GM12878 (cell line): ENCODE results near the gene SEMG1. TPM values are rescaled to one million over a fixed set of nuclear protein-coding genes. Genes with fewer than 3 reads are reported as not detected.

Experiments used
- ATAC-seq: fragments of 200-7000 bp; cut with Tn5 transposase; 3 replicates; pipeline ENCODE4 v1.9.1; 2020; ENCODE audit warnings: mild to moderate bottlenecking, moderate library complexity
- BruUV-seq: library from RNA; stranded (reverse); fragments of 400-500 nt; replicated peaks from 2 replicates; lab custom pipeline; 2021; lab: Mats Ljungman, UMichigan
- CTCF ChIA-PET: fragments of 300-600 bp; sonication (Branson Sonifier 250); formaldehyde crosslinking; extraction: SDS; loops from one replicate; lab custom pipeline; 2021; ENCODE audit warnings: inconsistent platforms; lab: Yijun Ruan, JAX
- POLR2A ChIA-PET: fragments of 350-600 bp; formaldehyde crosslinking; extraction: SDS; loops from one replicate; lab custom pipeline; 2021; ENCODE audit warnings: inconsistent platforms; lab: Charles Lee
- RAD21 ChIA-PET: fragments of 300-600 bp; sonication (Branson Sonifier 250); formaldehyde crosslinking; loops from one replicate; lab custom pipeline; 2023; ENCODE audit warnings: antibody characterized with exemption; ENCODE audit not compliant: unreplicated experiment; lab: Charles Lee
- SMC1A ChIA-PET: fragments of 300-600 bp; sonication (Branson Sonifier 250); formaldehyde crosslinking; loops from one replicate; lab custom pipeline; 2023; ENCODE audit not compliant: unreplicated experiment, uncharacterized antibody; lab: Charles Lee
- DNase-seq: peaks from one replicate; pipeline ENCODE4 v3.0.0-alpha.2; 2011; ENCODE audit warnings: low read depth, low spot score
- FAIRE-seq: peaks from 3 replicates; lab custom pipeline; 2011; peaks lifted over from hg19 to GRCh38; lab: Jason Lieb, UNC
- H2AFZ ChIP-seq: 2 replicates; pipeline ENCODE4 v1.6.0; 2011; ENCODE audit warnings: low read depth, low read length, control low read depth; ENCODE audit not compliant: control insufficient read depth
- H3K27ac ChIP-seq: 2 replicates; pipeline ENCODE4 v1.5.1; 2011; ENCODE audit warnings: control low read depth; ENCODE audit not compliant: control insufficient read depth, insufficient read depth
- H3K27me3 ChIP-seq, 2 experiments: replicated peaks in 1 of 2; 2 replicates each; pipeline versions ENCODE4 v1.6.0 to v1.6.1; 2011; ENCODE audit warnings: low read length in 1 of 2; ENCODE audit not compliant: control insufficient read depth in 2 of 2, insufficient read depth in 2 of 2
- H3K36me3 ChIP-seq, 2 experiments: 2 replicates each; pipeline ENCODE4 v1.5.1; 2011; ENCODE audit warnings: low read length in 1 of 2; ENCODE audit not compliant: control insufficient read depth in 2 of 2, insufficient read depth in 2 of 2
- H3K4me1 ChIP-seq: 2 replicates; pipeline ENCODE4 v1.6.1; 2011; ENCODE audit warnings: mild to moderate bottlenecking, low read length, moderate library complexity, mixed read lengths; ENCODE audit not compliant: control insufficient read depth, insufficient read depth
- H3K4me2 ChIP-seq: 2 replicates; pipeline ENCODE4 v1.6.0; 2011; ENCODE audit warnings: control low read depth; ENCODE audit not compliant: control insufficient read depth, insufficient read depth
- H3K4me3 ChIP-seq: fragments of 200-600 bp; sonication (generic); 2 replicates; pipeline ENCODE4 v1.5.1; 2016
- H3K79me2 ChIP-seq: 2 replicates; pipeline ENCODE4 v1.6.0; 2011; ENCODE audit warnings: low read length; ENCODE audit not compliant: control insufficient read depth, insufficient read depth
- H3K9ac ChIP-seq: 2 replicates; pipeline ENCODE4 v1.8.0; 2011; ENCODE audit warnings: low read length, control low read depth, mixed read lengths; ENCODE audit not compliant: control insufficient read depth, insufficient read depth
- H3K9me3 ChIP-seq: replicated peaks from 3 replicates; pipeline ENCODE4 v1.5.1; 2011; ENCODE audit warnings: mild to moderate bottlenecking, low read length; ENCODE audit not compliant: control insufficient read depth, insufficient read depth
- H4K20me1 ChIP-seq: 2 replicates; pipeline ENCODE4 v1.6.0; 2011; ENCODE audit not compliant: control insufficient read depth, insufficient read depth
- BCL11A ChIP-seq: IDR thresholded peaks from 2 replicates; pipeline ENCODE4 v1.6.1; 2011; ENCODE audit warnings: low read depth, low read length
- BCL3 ChIP-seq: IDR thresholded peaks from 2 replicates; pipeline ENCODE4 v1.6.1; 2011; ENCODE audit warnings: borderline replicate concordance, low read depth, mild to moderate bottlenecking, moderate library complexity, low read length; ENCODE audit not compliant: insufficient read depth, poor library complexity, severe bottlenecking
- ESRRA ChIP-seq: IDR thresholded peaks from 2 replicates; pipeline ENCODE4 v1.6.1; 2012; ENCODE audit warnings: mild to moderate bottlenecking, low read length, improper control_type of control experiment
- FOS ChIP-seq: IDR thresholded peaks from 3 replicates; pipeline ENCODE4 v1.6.1; 2011; ENCODE audit warnings: borderline replicate concordance; ENCODE audit not compliant: insufficient read length; ENCODE audit errors: extremely low read depth
- IKZF2 ChIP-seq, 2 experiments: fragments of 450-650 bp; IDR thresholded peaks; 2 replicates each; pipeline ENCODE4 v1.6.1; 2017; ENCODE audit warnings: mild to moderate bottlenecking in 2 of 2, moderate library complexity in 2 of 2
- IRF3 ChIP-seq: fragments of 450-650 bp; IDR thresholded peaks from 2 replicates; pipeline ENCODE4 v1.6.1; 2014; ENCODE audit warnings: mild to moderate bottlenecking
- IRF5 ChIP-seq: fragments of 450-650 bp; IDR thresholded peaks from 2 replicates; pipeline ENCODE4 v1.6.1; 2017; ENCODE audit warnings: borderline replicate concordance
- MXI1 ChIP-seq: fragments of 150-350 bp; IDR thresholded peaks from 2 replicates; pipeline ENCODE4 v1.6.1; 2011; ENCODE audit warnings: low read depth, mild to moderate bottlenecking, inconsistent platforms, low read length, improper control_type of control experiment
- NFIC ChIP-seq: IDR thresholded peaks from 2 replicates; pipeline ENCODE4 v1.6.1; 2012; ENCODE audit warnings: low read depth, mild to moderate bottlenecking, inconsistent platforms, low read length, moderate library complexity
- NRF1 ChIP-seq: conservative IDR thresholded peaks from 2 replicates; pipeline ENCODE4 v1.6.1; 2011; ENCODE audit warnings: mild to moderate bottlenecking, low read depth, low read length, improper control_type of control experiment
- RAD51 ChIP-seq: fragments of 450-650 bp; IDR thresholded peaks from 2 replicates; pipeline ENCODE4 v1.6.1; 2016; ENCODE audit warnings: moderate library complexity, mild to moderate bottlenecking, inconsistent platforms
- RBBP5 ChIP-seq: fragments of 200-600 bp; sonication (generic); conservative IDR thresholded peaks from 2 replicates; pipeline ENCODE4 v1.6.1; 2016
- RUNX3 ChIP-seq: IDR thresholded peaks from 2 replicates; pipeline ENCODE4 v1.6.1; 2012; ENCODE audit warnings: low read length, inconsistent platforms
- SRF ChIP-seq, 2 experiments: IDR thresholded peaks; 2 replicates each; pipeline ENCODE4 v1.6.1; 2011; ENCODE audit warnings: low read depth in 2 of 2, low read length in 2 of 2, mild to moderate bottlenecking in 1 of 2, moderate library complexity in 1 of 2
- TCF3 ChIP-seq: IDR thresholded peaks from 2 replicates; pipeline ENCODE4 v1.6.1; 2012; ENCODE audit warnings: low read depth, mild to moderate bottlenecking, low read length, borderline replicate concordance; ENCODE audit not compliant: insufficient read depth
- ZNF274 ChIP-seq: IDR thresholded peaks from one replicate; pipeline ENCODE4 v1.8.0; 2011; ENCODE audit not compliant: insufficient read length, insufficient read depth
- WGBS: methylation state at CpG from one replicate; pipeline ENCODE4 v1.1.6; 2016; ENCODE audit warnings: low lambda C conversion rate; ENCODE audit not compliant: insufficient replicate concordance, insufficient coverage; ENCODE audit errors: missing lambda C conversion rate; 5-methylcytosine and 5-hydroxymethylcytosine counted together
- in situ Hi-C: fragments of 300-500 bp; cut with MboI; formaldehyde crosslinking; loops from 9 replicates; pipeline ENCODE4 v1.14.3; 2018; ENCODE audit warnings: mixed read lengths
- intact Hi-C: fragments of 100-400 bp; cut with micrococcal nuclease; formaldehyde crosslinking; loops from one replicate; pipeline ENCODE4 v1.14.2; 2022; ENCODE audit not compliant: unreplicated experiment
- polyA plus RNA-seq, 11 experiments: library from polyadenylated mRNA; depleted of rRNA in 4 of 11; unstranded in 6 of 11; stranded (reverse) in 5 of 11; fragments of >200 nt; fragmentation: Nextera tagmentation in 4 of 11; fragmentation: Illumina TruSeq in 1 of 11; extraction: Ambion mirVana in 4 of 11; extraction: Trizol in 1 of 11; gene quantifications; 1 replicate in 1 of 11; 2 replicates in 10 of 11; pipeline versions ENCODE4 v1.2.1 to v1.2.3, GENCODE V29; 2011 to 2016; ENCODE audit warnings: inconsistent platforms in 2 of 11, missing spikeins in 2 of 11, low read depth in 1 of 11
- total RNA-seq, 4 experiments: library from RNA; depleted of rRNA in 3 of 4; stranded (reverse); fragments of >200 nt in 3 of 4; fragmentation: Illumina TruSeq in 1 of 4; extraction: Trizol in 1 of 4; gene quantifications; 2 replicates each; pipeline versions ENCODE4 v1.2.1 to v1.2.3, GENCODE V29; 2013 to 2021

The SEMG1 gene
- total and polyA plus RNA-seq, 10 of the 15 experiments (the other 5 are each of a cell fraction or from before 2014, with no cell fraction given) = not detected

- no peaks in the 10 kb centered on the region for H3K36me3 ChIP-seq
- H3K4me1 ChIP-seq = peaks cover 4% of the 10 kb centered on the region
- no peak overlapping the region for H3K9ac ChIP-seq
- H3K27ac ChIP-seq = no peak overlapping the region
- H3K79me2 ChIP-seq = no peaks in the 10 kb centered on the region
- WGBS = 8% methylated on average over 5 of the region's 5 CpGs
- TF ChIP-seq MXI1 = no peak
- no peak for TF ChIP-seq RBBP5
- TF ChIP-seq NRF1 = no peak
- TF ChIP-seq TCF3 = no peak
- no peak for TF ChIP-seq BCL3
- TF ChIP-seq FOS = no peak
- no peak for TF ChIP-seq IRF3
- TF ChIP-seq NFIC = no peak
- TF ChIP-seq IKZF2 (IDR thresholded peaks at IDR 0.05) = no peak
- TF ChIP-seq IRF5 = no peak
- TF ChIP-seq SRF (IDR thresholded peaks at IDR 0.05; ENCODE audit: low read depth in 2 of 2, low read length in 2 of 2) = no peak
- TF ChIP-seq RAD51 = no peak
- TF ChIP-seq ESRRA = no peak
- no peak for TF ChIP-seq ZNF274
- TF ChIP-seq BCL11A = no peak
- TF ChIP-seq RUNX3 = no peak
- H3K4me3 ChIP-seq = no peak overlapping the region
- RAD21 ChIA-PET = no interaction called here
- POLR2A ChIA-PET = no interaction called here
- BruUV-seq = no TSS peak
- intact Hi-C loops (no loop called here), in situ Hi-C loops (no loop called here)
- H4K20me1 ChIP-seq = no peaks in the 10 kb centered on the region
- H3K4me2 ChIP-seq = no peak overlapping the region
- no peaks in the 10 kb centered on the region for H3K9me3 ChIP-seq
- DNase-seq (no peak), FAIRE-seq (no peak), ATAC-seq (no peak)
- no peak overlapping the region for H2AFZ ChIP-seq
- SMC1A ChIA-PET = no interaction called here
- CTCF ChIA-PET = no interaction called here
- peaks cover 0 to 12% of the 10 kb centered on the region in 2 experiments; a peak in 3 of 4 replicates for H3K27me3 ChIP-seq
Observed at GRCh38 chr20:45251884-45252560, 45.2 kb downstream of the SEMG1 start.
